Lower leg skin (tissue), 3 donors: ENCODE measurements around the gene RBM22.

Source experiments
- POLR2A ChIP-seq, 2 donors: fragments of 450-650 bp; IDR thresholded peaks; one replicate each; pipeline ENCODE4 v1.6.1; 2016 to 2017; ENCODE audit warnings: antibody characterized with exemption in 2 of 2, mild to moderate bottlenecking in 1 of 2, moderate library complexity in 1 of 2
- TF ChIP-seq, protein P1 (sequence below), 3 donors: fragments of 450-650 bp; IDR thresholded peaks; one replicate each; pipeline ENCODE4 v1.5.1; 2016; ENCODE audit warnings: antibody characterized with exemption in 3 of 3, mild to moderate bottlenecking in 3 of 3, moderate library complexity in 2 of 3

GRCh38 chr5:150649108-150650020 is 51.5 kb downstream of the RBM22 start:
- TF ChIP-seq, protein P1, sequence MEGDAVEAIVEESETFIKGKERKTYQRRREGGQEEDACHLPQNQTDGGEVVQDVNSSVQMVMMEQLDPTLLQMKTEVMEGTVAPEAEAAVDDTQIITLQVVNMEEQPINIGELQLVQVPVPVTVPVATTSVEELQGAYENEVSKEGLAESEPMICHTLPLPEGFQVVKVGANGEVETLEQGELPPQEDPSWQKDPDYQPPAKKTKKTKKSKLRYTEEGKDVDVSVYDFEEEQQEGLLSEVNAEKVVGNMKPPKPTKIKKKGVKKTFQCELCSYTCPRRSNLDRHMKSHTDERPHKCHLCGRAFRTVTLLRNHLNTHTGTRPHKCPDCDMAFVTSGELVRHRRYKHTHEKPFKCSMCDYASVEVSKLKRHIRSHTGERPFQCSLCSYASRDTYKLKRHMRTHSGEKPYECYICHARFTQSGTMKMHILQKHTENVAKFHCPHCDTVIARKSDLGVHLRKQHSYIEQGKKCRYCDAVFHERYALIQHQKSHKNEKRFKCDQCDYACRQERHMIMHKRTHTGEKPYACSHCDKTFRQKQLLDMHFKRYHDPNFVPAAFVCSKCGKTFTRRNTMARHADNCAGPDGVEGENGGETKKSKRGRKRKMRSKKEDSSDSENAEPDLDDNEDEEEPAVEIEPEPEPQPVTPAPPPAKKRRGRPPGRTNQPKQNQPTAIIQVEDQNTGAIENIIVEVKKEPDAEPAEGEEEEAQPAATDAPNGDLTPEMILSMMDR (IDR thresholded peaks at IDR 0.05) = no peak
- TF ChIP-seq POLR2A (IDR thresholded peaks at IDR 0.05) = no peak
